Measurements from ENCODE around the gene CAPN11. TPM values are rescaled to one million over a fixed set of nuclear protein-coding genes. Genes with fewer than 3 reads are reported as not detected.

CAPN11 gene
- total and polyA plus RNA-seq, 2 donors (not counting 3 experiments of a cell fraction or from before 2014, with no cell fraction given): 1.4 to 1.7 TPM

- Histone ChIP-seq H3K4me2 (ENCODE audit: insufficient read depth, low read length) (peak overlapping the region; percentile 86), H3K4me3 (replicated peaks in 1 of 3; ENCODE audit: insufficient read depth in 1 of 3, low read depth in 1 of 3, low read length in 3 of 3) (peak overlapping the region; percentile 32 to 64 (median 56)), H3K9me3 (replicated peaks; ENCODE audit: control insufficient read depth, insufficient read depth, low read length) (no peaks in the 10 kb centered on the region), H3K9me1 (replicated peaks; ENCODE audit: control insufficient read depth, extremely low read depth, insufficient read depth, low read length) (no peaks in the 10 kb centered on the region), H3K27ac (ENCODE audit: insufficient read depth, low read depth, low read length) (peak overlapping the region; percentile 97), H4K20me1 (replicated peaks; ENCODE audit: control insufficient read depth, extremely low read depth, insufficient read depth, low read length) (no peaks in the 10 kb centered on the region), H2AFZ (ENCODE audit: low read depth, low read length) (no peak overlapping the region), H3K79me2 (ENCODE audit: control insufficient read depth, insufficient read depth, low read length) (peaks cover 67% of the 10 kb centered on the region), H3K9ac (replicated peaks; ENCODE audit: extremely low read depth, insufficient read depth, low read length) (peak overlapping the region; percentile 59), H3K4me1 (ENCODE audit: control insufficient read depth, extremely low read depth, insufficient read depth, low read length) (peaks cover 64% of the 10 kb centered on the region), H3K36me3 (ENCODE audit: control insufficient read depth in 2 of 2, extremely low read depth in 1 of 2, insufficient read depth in 2 of 2, low read length in 2 of 2) (no peaks in the 10 kb centered on the region), H3K27me3 (ENCODE audit: control insufficient read depth in 2 of 2, insufficient read depth in 2 of 2, low read length in 2 of 2) (no peaks in the 10 kb centered on the region)
- TF ChIP-seq GATA2 (IDR thresholded peaks at IDR 0.05; ENCODE audit: insufficient read depth, insufficient read length, low read depth, low read length) (no peak), MYC (IDR thresholded peaks at IDR 0.05; ENCODE audit: low read depth, low read length) (no peak), POLR2A (IDR thresholded peaks at IDR 0.05; ENCODE audit: low read depth, low read length) (no peak), JUN (IDR thresholded peaks at IDR 0.05; ENCODE audit: borderline replicate concordance, insufficient read depth, insufficient read length, low read depth) (no peak), FOS (IDR thresholded peaks at IDR 0.05; ENCODE audit: borderline replicate concordance, insufficient read depth, low read length) (no peak), POLR2AphosphoS5 (IDR thresholded peaks at IDR 0.05; ENCODE audit: insufficient read depth, low read depth, low read length) (no peak)
- CTCF ChIA-PET: interaction anchor here (1.0 to 9.2 kb wide), 13 partner anchors 12 to 126 kb away, joined by 3 to 91 read pairs (median 7); partner anchors contain the start of gene HSP90AB1
- FAIRE-seq (peak; percentile 44), DNase-seq (ENCODE audit: low read depth, low spot score) (peak; percentile 61)
- BruUV-seq (replicated peaks): no TSS peak
- intact Hi-C loops (cut with micrococcal nuclease): loop anchor here (1.0 kb wide), 1 partner anchor 117 kb away; no protein-coding TSS in a partner anchor
- dilution Hi-C loops (cut with MboI; ENCODE audit: extremely low pct_ligation_motif_present, low sequenced_read_pairs): no loop called here
- POLR2A ChIA-PET: interaction anchor here (1.0 to 5.3 kb wide), 2 partner anchors 24 to 46 kb away, joined by 3 to 34 read pairs; partner anchors contain the start of gene HSP90AB1
Measured at GRCh38 chr6:44222486-44223318, 64.1 kb downstream of the CAPN11 start.

Measured in endothelial cell of umbilical vein (primary cell).